GOT3 (cell line): Measurements from ENCODE around the gene CTSZ.
"Not testable (repeated sequence)": the region's sequence is repeated elsewhere in the genome, so short reads cannot be mapped to it uniquely, and the experiment has no call there.

Experiments
- DNase-seq: peaks from one replicate; lab custom pipeline; 2025; ENCODE audit warnings: mixed read lengths; lab: John Stamatoyannopoulos, UW

The CTSZ gene

DNA sequence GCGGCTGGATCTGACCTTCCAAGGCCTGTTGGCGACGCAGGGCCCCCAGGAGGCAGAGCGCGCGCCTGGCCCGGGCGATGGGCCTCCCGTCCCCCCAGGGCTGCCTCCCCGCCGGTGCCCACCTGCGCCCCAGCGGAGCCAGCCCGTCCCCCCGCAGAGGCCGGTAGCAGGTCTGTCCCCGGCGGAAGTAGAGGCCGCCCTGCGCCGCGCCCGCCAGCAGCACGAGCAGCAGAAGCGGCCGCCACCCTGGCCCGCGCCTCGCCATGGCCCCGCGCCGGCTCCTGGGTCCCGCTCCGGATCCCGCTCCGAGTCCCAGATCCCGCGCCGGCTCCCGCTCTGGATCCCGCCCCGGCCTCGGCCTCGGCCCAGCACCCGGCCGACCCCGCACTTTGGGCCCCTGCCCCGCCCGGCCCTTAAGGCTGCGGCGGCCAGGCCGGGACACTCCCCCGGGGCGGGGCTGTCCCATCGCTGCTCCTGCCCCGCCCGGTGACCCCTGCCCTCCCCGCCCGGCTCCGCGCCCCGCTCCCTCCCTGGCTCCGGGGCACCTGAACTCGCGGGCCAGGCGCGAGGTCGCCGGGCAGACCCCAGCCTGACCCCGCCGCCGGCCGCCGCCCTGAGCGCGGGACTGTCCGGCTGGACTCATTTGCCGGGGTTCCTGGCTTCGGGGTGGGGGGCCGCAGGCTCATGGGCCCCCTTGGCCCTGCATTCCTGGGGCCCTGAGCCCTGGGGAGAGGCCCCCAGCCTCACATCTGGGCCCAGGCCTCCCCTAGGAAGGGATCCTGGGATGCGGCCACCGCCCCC is at the start of gene CTSZ:
Gene CTSZ, minus strand, starts transcription at position 391 of the 801 bp plus-strand sequence. Its CDS starts 126 bp downstream, at position 265.
- no peak for DNase-seq

- DNase-seq: no peak
These were observed 48.2 kb upstream of the CTSZ start for GRCh38 chr20:59055302-59055701.

DNA sequence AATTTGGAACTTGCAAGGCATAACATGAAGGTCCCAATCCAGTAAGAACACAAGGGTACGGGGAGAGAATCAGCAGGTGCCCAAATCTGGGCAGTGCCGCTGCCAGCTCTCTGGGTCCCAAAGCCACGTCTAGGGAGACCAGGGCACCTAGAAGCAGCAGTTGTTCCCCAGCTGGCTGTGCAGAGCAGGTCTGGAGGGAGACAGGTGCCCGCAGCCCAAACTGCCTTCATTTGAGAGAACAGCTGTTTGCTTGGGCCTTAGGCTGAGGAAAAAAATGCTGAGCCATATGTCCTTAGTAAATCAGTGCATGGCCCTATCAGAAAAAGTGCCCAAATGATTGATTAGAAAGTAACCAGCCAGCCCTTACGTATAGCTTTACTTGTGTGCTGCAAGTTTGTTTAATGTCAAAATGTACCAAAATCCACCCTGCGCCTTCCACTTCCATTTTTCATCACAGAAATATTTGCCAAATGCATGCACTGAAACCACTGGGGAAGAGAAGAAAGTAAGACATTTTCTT is 44.7 kb upstream of the CTSZ start:
- DNase-seq: no peak

GRCh38 chr20:59050437-59050836 is 43.4 kb upstream of the CTSZ start:
- DNase-seq: no peak

- no peak for DNase-seq
These were observed 41.6 kb upstream of the CTSZ start for GRCh38 chr20:59048681-59049030.

DNA sequence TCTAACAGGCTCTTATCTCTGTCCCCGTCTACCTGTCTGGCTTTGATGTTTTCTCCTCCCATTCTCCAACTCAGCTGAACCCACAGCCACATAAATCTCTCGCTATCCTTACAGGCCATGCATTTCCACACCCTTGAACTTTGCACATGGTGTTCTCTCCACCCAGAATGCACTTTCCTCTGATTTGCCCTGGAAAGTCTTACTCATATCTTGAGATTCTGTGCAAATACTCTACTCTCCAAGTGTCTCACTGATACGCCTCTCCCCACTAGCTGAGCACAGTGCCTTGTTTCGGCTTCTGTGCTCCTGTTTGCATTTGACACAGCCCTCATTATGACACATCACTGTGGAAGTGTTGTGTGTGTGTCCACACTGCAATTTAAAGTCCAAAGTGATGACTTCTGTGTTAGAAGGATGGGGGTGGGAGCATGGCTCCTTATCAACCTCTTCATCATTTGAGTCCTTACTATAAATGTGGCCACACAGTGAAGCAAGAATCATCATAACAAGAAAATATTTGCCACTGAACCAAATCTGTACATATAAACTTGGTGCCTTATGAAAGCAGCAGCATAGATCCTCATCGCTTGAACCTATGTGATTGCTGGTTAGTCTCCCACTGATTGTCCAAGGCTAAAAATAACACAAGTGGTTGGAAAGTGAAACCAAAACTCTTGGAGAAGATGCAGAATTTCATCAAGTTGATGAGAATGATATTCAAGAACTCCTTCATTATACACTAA is 41.1 kb upstream of the CTSZ start:
- DNase-seq: no peak

DNA sequence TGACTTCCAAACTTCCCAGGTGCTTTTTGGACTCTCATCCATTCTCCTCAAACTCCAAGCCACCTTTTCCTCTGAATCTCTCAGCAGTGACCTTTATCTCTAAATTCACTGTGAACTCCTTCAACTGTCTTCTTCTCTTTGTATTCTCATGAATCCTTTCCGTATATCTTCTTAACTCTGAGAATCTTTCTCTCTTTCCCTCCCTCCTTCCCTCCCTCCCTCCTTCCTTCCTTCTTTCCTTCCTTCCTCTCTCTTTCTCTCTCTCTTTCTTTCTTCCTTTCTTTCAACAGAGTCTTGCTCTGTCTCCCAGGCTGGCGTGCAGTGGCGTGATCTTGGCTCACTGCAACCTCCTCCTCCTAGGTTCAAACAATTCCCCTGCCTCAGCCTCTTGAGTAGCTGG is 39.8 kb upstream of the CTSZ start:
- DNase-seq: no peak

- DNase-seq: no peak
These were observed 37.7 kb upstream of the CTSZ start for GRCh38 chr20:59044796-59045195.

DNA sequence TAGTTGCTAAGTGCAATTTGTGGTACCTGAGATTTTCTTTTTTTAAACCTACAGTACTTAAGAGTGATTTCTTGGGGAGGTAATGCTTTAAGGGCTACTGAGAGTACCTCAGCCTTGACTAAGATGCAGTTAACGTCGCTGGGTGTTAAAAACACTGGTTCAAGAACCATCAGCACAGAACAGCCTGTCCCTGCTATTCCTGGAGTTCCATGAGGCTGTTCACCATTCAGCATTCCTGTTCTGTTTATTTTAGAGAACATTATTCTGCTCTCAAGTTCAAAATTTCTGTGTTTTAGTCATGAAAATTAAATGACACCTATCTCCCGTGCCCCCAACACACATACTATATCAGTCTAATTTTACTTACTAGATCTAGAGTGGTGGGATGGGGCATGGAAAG is 37.2 kb upstream of the CTSZ start:
- no peak for DNase-seq

GRCh38 chr20:59043698-59044097 is 36.6 kb upstream of the CTSZ start:
- no peak for DNase-seq

GRCh38 chr20:59042796-59043631 is 36.0 kb upstream of the CTSZ start:
- DNase-seq: peak; percentile 91

GRCh38 chr20:59042151-59042795 is 35.2 kb upstream of the CTSZ start, which contains the start of gene PRELID3B:
Gene PRELID3B, minus strand, starts transcription at chr20:59042786. Its CDS starts 56 bp downstream, at chr20:59042730.
- no peak for DNase-seq

- not testable (repeated sequence) for DNase-seq
These were observed 34.4 kb upstream of the CTSZ start for GRCh38 chr20:59041487-59041886.

DNA sequence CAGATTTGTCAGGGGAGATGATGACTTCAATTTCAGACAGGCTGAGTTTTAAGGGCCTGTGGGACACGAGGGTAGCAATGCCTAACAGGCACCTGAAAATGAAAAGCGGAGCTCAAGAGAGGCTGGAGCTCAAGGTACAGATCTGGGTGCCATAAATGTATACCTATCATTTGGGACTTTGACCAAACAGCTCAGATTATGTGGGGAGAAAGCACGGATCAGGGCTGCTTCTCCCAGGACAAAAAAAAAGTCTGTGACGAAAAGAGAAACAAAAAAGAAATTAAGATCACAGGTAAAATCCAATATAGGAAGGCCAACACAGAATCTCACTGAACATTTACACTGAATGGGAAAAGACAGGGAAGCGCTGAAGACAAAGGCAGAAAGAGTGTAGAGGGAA is 33.6 kb upstream of the CTSZ start:
- no peak for DNase-seq

DNA sequence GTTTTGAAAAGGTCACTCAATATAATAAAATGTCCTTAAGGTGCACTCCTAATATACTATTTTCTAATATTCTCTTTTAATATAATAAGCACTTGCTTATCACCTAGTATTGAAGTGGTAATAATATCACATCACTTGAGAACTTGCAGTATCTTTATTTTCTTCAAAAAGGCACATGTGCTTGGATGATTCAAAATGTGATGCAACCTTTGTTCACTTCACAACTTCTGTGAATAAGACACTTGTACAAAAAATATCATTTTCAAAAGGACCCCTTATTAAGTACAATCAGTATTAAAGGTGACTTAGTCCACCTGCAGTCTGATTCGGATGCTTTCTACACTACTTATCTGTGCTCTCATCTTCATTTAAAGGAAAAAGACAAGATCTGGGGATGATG is 32.2 kb upstream of the CTSZ start:
- DNase-seq: no peak

GRCh38 chr20:59037386-59037785 is 30.3 kb upstream of the CTSZ start:
- no peak for DNase-seq

GRCh38 chr20:59035381-59035780 is 28.3 kb upstream of the CTSZ start:
- no peak for DNase-seq

DNA sequence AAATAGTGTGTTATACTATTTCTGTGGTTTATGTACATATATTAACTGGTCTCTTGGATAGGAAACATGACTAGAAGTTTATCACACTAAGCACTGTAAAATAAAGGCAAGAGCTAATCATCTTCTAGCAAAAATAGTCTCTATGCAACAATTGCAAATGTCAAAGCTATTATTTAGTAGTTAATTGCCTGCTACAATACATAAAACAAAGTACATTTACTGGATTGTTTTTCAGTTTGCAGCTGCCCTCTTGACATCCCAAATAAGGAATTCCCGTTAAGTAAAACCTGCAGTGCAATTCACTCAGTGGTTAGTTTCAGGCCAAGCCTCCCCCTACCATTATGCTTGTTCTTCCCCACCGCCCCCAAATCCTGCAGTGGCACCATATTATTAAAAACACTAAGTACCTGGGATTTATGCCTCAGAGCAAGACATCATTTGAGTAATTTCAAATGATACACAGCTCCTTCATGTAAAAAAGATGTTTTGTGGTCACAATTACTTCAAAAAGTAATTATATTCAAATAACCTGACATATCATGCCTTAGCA is 26.6 kb upstream of the CTSZ start:
- no peak for DNase-seq

DNA sequence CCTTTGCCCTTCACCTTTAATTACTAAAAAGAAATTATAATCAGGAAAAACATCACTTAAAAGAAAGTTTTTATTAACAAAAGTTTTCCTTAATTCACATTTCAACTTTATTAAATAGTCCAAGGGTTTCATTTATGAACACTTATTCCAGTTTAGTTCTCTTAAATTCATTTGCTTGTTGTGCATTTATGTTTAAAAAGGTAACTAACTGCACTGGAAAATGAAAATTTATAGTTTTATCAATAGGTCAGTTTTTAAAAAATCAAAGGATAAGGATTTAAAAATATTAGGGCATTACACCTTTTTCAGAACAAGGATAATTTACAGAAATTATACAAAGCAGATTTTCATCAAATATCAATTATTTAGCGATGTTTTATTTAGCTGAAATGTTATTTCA is 26.0 kb upstream of the CTSZ start:
- no peak for DNase-seq

DNA sequence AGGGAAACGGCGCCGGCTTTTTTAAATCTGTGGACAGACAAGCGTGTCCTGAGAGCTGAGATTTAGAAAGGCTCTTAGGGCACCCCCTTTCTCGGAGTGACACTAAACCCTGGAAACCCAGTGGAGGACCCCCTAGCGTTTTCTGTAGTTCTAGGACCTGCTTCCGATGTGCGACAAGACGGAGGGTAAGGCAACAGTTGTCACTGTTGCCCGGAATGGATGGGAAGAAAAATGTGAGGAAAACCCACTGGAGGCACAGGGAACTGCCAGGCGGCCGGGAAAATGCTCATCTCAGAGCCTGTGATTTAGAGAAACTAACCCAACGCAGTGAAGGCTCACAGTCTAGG is 25.6 kb upstream of the CTSZ start:
- DNase-seq: no peak

DNA sequence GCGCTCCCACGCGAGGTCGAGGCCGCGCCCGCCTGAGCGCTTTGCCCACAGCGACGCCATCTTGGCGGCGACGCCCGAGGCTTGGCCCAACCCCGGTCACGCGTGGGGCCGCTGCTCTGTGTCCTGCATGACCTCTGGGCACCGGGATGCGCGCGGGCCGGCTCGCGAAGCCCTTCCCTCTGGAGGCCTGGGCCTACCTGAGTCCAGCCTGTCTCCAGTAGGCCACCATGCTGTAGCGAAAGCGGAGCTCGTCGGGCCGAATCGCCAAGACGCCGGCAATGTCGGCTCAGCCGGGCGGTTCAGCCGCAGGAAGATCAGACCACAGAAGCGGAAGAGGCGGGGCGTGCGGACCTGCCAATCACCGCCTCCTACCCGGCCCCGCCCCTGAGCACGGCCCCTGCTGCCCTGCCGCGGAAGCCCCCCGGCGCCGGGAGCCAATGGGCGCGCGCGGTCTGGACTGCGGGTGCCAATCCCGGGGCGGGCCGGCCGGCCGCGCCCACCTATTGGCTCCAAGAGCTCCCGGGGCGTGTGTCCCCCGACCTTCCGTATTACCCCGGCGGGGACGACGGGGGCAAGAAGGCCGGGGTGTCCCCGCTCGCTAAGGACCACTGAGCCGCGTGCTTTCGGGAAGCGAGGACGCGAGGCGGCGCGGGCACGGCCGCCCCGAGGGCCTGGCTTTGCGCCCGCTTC is 25.1 kb upstream of the CTSZ start, which contains the start of gene ATP5F1E:
Gene ATP5F1E, minus strand, starts transcription at position 313 of the 690 bp plus-strand sequence. Its CDS starts 84 bp downstream, at position 229.
- peak; percentile 88 for DNase-seq
